Renal cortex interstitium (tissue), 11 donors: ENCODE results near the gene LARGE1. TPM values are rescaled to one million over a fixed set of nuclear protein-coding genes. Genes with fewer than 3 reads are reported as not detected.

Source experiments
- DNase-seq, 11 donors: peaks; one replicate each; pipeline ENCODE4 v3.0.0-alpha.2; 2013; ENCODE audit warnings: low read depth in 9 of 11, low spot score in 4 of 11; ENCODE audit errors: extremely low read depth in 1 of 11
- polyA plus RNA-seq, 3 donors: library from polyadenylated mRNA; unstranded; fragments of 120-200 nt; gene quantifications; one replicate each; pipeline ENCODE4 v1.2.1, GENCODE V29; 2013; ENCODE audit not compliant: insufficient read length in 3 of 3

Gene LARGE1
- polyA plus RNA-seq, 3 donors, result 24.6 to 27.8 (median 27.1) TPM

DNA sequence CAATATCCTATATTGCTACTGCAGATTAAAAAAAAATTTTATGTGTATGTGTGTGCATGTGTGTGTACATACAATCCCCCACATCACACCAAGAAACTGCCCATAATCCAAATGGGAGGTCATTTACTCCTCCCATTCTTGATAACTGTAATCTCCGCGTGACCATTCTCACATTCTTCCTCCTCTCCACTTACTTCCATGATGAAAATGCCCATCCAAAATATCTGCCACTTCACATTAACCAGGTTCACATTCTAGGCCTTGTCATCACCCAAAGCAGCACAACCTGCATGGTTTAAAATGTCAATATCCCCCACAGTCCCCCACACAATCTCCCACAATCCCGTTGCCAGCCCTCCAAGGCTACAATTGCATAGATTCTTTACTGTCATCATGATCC, 149.6 kb downstream of the LARGE1 start:
- no peak for DNase-seq

DNA sequence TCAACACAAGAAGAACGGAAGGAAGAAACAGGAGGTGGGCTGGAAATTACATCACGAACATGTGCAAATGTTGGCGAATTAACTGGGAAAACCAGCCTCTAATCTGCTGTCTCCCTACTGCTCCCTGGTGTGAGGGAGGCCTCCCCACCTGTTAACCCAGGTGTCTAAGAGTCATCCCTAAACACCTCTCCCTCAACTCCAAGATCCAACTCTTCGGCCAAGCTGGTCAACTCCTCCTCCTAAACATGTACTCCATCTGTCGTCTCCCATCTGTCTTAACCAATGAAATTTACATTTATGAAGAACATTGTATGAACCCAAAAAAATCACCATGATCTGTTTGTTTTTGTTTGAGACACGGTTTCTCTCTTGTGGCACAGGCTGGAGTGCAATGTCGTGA, 154.2 kb downstream of the LARGE1 start:
- DNase-seq, result no peak

DNA sequence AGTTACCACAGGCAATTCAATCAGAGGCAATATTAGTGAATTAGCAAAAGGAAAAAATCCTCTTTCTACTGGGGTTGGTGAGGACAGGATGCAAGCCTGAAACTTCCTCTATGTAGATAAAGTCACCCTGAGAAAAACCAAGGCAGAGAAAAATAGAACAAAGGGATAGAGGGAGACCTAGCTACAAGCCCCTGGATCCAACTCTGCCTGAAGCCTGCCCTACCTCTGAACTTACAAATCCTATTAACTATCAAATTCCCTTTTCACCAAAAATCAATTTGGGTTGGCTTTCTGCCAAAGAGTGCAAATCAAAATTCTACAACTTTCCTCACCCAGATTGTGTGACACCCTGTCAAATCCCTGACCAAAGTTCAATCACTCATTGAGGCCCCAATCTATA, 161.3 kb downstream of the LARGE1 start:
- no peak for DNase-seq

DNA sequence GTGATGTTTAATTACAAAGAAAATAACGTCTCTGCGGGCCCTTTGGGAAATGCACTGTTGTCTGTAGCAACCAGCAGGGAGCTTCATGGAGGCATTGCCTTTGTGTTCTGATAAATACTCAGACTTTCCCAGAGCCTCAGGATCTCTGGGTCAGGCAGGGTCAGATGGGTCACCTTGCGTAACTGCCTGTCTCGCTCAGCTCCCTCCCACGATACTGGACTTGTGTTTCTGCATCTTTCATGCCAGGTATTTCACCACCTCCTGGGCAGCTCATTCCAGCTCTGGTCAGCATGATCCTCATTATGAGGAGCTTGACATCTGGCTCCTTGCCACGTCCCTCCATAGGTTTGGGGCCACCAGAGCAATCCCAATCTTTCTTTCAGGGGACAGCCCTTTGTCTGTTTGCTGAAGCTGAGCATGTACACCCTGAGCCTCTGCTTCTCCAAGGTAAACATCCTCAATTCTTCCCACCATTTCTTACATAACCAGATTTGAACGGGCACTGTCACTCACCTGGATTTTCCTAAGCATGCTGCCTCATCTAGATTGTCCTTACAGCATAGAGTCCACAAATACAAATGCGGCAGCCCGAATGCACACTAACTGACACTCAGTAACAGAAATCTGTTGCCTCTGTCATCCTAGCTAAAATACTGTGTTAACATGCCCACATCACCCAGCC, 162.3 kb downstream of the LARGE1 start:
- DNase-seq, result no peak

DNA sequence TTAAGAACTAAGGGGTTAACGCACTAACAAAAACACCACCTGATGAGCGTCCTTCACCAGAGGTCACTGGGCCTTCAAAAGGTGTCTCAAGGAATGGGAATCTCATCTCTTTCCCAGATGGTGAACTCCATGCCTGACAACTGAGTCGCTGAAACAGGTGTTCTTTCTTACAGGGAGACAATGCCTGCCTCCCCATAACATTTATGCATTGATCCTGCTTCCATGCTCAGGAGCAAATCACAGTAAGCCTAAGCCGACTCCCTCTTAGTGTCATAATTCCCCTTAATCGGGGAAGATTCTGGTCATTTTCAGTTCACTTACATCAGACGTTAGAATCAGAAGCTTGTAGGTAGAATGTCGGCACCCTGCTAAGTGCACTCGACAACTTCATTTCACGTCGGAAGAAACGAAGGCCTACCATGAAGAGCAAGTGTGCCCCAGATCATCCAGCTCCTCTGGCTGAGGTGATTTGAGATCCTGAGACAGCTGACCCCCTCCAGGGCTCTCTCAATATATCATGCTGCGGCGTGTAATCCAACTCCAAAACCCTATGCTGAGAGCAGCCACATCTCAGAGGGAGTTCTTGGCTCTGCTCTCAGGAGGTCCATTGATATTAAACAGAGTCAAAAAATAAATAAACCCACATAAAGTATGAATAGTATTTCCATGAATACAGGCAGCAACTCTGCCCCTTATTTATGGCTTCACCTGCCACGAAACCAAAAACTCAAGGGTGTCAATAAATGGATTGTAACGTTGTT, 163.1 kb downstream of the LARGE1 start:
- peak in 5 of 11 donors; percentile 21 to 41 (median 37) for DNase-seq

DNA sequence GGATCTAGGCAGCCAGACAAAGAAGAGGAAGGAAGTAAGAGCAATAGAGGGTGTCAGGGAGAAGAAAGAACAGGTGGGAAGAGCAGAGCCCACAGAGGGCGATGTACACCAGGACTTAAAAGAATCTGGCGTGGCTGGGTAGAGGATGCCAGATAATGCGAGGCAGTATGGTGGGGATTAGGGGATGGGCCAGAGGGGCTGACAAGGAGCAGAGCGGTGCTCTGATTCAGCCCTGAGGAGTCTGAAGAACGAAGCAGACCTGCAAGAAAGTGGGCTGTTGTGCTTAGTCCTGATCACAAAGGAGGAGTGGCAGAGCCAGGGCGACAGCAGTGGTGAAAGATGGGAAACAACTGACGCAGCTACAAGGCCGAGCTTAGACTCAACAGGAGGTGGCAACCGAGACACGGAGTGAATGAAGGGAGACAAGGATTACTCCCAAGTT, 163.7 kb downstream of the LARGE1 start:
- no peak for DNase-seq

DNA sequence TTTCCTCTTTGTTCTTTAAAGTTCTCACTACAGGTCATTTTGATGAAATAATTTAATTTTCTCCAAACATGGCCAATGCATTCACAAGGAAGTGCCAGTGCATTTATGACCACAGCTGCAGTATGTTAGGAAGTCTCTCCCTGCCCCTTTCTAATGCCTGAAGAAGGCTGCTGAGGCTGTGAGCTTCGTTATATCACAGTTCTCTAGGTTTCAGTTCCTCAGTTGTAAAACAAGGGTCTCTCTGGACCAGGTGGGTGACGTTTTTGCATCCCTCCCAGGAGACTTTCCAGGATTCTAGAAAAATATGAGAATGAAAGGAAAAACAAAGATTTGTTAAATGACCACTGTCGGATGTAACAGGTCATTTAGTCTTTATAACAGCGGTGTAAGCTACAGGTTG, 171.6 kb downstream of the LARGE1 start:
- no peak for DNase-seq

DNA sequence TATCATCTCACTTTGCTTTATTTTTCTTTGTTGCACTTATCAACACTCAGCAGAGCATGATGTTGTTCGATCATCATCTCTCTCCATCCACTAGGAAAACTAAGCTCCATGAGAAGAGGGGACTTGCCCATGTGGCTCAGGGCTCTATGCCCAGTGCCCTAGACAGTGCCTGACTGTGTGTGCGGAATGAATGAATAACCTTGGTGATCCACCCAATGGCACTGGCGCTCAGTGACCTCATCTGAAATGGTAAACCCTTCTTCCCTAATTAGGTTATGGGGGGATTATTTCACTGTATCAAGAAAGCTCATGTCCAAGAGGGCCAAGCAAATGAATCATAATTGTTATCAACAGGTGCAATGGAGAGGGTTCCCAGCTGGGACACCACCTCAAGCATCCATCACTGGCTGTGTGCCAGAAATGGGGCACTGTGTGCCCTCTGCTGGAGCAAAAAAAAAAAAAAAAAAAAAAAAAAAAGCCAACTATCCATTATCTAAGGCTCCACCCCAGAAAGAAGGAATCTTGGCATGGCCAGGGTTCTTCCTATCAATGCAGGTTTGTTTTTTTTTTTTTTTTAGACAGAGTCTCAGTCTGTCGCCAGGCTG, 172.6 kb downstream of the LARGE1 start:
- DNase-seq, result no peak

DNA sequence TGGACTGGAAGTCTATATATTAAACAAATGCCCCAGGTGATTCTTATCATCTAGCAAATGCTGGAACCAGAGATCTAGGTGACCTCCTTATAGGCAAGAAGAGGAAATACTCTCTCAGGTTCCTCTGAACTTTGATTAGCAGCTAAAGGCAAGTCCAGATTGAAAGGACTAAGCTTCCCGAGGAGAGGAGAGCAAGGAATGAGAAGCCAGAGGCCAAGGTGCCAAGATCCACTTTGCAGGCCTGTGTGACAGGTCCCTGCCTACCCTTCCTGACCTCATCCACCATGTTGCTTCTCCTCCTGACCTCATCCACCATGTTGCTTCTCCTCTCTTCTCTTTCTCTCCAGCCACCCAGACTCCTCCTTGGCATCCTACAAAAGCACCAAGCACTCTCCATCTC, 173.2 kb downstream of the LARGE1 start:
- no peak for DNase-seq

DNA sequence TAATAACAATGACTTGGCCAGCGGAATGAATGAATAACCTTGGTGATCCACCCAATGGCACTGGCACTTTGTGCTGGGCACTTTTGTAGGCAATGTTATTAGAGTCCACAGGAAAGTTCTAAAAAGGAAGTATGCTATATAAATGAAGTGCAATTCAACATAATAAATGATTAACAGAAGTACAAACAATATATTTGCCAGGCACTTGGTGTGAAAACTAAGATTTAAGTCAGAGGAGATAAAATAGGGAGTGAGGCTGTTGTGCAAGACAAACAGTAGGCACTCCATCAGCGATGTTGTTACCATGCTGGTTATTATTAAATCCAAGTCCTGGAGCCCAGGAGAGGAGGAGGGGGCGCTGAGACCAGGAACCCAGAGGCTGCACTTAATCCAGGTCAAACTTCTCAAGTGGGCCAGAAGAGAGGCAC, 173.8 kb downstream of the LARGE1 start:
- no peak for DNase-seq

DNA sequence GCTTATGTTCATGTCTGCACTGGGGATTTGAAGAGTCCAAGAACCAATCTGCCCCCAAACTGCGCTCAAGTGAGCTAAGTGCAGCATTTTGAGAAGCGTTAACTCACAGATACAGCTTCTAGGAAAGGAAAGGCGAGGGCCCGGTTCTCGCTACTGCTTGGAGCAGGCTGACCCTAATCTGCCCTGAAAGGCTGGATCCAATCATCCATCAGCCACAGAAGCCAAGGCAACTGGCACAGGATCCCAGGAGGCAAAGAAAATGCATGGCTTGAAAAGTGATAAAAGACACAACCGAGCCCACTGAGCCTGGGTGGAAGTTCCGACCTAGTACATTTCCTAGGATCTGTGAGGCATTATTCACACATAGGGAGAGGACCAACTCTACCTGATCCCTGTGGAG, 174.8 kb downstream of the LARGE1 start:
- no peak for DNase-seq

DNA sequence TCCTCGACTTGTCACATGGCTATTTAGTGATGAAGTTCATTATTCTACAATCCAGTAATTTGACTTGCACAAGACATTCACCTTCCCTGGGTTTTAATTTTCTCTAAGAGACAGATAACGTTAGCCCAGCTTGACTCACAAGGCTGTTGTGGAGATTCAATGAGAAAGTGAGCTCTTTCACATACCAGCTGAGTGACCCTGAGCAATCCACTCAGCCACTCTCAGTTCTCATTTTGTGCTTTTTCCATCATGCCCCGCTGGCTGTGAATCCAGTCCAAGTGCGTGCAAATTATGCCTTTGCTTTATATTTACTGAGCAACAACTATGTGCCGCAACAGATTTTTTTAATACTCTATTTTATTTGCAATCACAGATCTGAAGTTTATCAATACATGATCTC, 176.5 kb downstream of the LARGE1 start:
- no peak for DNase-seq

DNA sequence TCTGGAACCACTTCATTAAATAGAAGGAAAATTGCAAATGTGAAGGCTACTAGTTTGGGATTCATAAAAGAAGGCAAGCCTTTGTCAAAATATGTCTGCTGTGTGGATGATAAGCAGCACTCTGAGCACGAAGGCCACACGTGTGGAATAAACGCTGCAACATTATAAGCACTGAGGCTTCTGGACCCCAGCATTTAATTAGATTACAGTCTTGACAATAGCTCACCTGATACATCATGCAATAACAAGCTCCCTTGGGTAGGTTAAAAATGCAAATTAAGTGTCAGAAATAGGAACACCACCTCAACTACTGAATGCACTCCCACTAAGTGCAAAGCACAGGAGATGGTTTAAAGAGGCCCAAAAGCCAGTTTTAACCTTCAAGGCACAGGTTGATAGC, 179.3 kb downstream of the LARGE1 start:
- DNase-seq, result no peak

DNA sequence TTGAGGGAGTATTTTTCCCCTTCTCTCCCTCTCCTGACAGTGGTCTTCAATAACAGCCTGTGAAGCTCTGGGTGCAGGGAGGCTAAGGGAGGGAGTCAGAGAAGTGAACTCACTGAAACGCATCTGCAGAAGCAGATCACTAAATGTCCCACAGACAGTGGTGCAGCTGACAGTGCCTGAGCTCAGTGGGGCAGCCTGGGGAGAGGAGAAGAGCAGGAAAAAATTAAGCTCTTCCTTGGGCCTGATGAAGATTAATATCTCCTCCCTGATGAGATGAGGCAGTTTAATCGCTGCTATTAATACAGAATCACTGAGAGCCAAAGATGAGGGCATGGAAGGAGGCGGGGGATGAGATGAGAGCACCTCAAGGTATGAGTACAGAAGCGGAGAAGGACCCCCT, 180.8 kb downstream of the LARGE1 start:
- DNase-seq, result no peak

DNA sequence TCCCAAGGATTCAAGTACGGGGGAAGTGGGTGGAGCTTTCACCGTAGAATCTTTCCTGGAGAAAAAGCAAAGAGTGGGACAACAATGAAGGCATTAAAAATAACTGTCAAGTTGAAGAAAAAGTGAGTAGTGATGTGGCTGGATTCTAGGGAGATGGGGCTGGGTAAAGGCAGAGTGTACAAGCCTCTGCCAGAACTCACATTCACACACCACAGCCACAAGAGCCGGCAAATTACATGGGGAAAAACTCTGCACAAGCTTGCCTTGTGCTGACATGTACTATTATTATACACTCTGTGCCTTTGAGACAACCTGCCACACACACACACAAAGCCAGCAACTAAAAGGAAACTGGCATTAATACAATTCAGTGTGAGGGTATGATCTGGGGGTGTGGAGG, 182.6 kb downstream of the LARGE1 start:
- no peak for DNase-seq

DNA sequence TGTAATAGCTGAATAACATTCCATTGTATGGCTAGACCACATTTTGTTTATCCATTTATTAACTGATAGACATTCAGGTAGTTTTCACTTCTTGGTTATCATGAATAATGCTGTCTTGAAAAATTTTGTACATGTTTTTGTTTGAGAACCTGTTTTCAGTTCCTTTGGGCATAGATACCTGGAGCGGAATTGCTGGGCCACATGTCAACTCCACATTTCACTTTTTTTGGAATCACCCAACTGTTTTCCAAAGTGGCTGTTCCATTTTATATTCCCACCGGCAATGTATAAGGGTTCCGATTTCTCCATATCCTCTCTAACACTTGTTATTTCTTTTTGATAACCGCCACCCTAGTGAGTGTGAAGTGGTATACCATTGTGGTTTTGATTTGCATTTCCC, 184.3 kb downstream of the LARGE1 start:
- DNase-seq, result no peak

DNA sequence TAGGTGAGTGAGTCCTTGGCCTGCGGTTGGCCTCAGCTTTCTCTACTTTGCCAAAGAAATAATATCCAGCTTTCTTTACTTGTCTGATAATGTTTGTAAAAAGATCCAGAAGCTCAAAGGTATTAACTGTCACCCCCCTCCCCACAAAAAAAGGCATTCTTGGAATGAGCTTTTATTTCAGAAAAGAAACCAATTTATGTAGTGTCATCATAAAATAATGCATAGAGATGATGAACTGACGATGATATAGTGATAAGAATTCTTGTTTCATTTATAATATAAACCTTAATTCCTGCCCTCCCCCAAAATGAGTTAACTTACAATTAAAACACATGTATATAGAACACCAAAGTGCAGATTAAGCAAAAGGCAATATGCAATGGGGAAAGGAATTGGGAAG, 191.4 kb downstream of the LARGE1 start:
- no peak for DNase-seq

DNA sequence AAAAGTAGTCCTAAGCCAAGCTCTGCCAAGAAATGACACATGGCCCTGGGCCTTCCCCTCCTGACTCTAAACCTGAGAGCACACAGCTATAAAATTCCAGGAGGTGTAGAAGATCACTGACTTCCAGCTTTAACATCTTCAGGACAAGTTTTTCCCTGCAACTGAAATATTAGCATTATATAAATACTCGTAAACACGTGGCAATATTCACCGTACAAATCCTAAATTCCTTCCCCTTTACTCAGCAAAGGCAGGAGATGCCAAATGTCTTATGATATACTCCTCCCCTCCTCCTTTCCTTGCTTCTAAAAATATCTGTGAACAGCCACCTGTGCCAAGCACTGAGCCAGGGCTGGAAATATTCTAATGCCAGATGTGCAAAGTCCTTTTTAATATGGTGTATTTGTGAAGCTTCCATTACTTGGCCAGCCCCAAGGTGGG, 194.0 kb downstream of the LARGE1 start:
- DNase-seq, result no peak

DNA sequence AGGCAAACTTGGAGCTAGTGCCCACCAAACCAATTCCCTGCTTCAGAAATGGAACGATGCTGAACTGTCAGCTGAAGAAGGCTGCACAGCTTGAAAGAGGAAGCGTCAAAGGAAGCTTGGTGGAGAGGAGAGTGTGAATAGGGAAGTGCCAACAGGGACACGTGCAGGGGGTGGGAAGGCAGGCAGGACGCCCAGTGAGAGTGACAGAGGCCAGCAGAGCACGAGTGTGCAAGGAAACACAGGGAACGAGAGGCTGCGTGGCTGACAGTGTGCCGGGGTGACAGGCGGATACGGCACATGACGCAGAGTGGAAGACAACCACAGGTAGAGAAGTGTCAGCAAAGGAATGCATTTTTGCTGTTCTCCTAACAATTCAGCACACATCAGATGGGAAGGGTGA, 196.4 kb downstream of the LARGE1 start:
- no peak for DNase-seq

DNA sequence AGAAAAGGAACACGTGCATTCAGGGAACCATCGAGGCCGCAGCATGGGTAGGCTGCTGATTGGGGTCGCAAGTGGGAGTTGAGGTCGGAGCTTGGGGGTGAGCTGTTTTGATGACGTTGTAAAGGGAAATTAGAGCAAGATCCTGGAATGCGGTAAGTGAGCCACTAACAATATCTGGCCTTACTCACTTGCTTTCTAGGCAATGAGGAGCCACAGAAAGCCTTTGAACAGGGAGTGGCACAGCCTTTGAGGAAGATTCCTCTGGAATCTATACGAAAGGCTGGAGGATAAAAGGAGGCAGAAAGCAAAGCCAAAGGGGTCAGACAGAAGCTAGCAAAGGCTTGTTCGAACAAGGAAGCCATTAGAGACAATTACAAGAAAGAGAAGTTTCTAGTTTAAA, 197.5 kb downstream of the LARGE1 start:
- DNase-seq, result no peak
